HG03342 (cell line): ENCODE measurements around the gene BCAR1.
"Not testable (repeated sequence)": the region's sequence is repeated elsewhere in the genome, so short reads cannot be mapped to it uniquely, and the experiment has no call there.

Experiments used
- ATAC-seq: cut with Tn5 transposase; IDR thresholded peaks from one replicate; pipeline ENCODE4 v1.9.1; 2021; ENCODE audit warnings: mild to moderate bottlenecking, moderate library complexity; ENCODE audit not compliant: unreplicated experiment

Gene BCAR1

DNA sequence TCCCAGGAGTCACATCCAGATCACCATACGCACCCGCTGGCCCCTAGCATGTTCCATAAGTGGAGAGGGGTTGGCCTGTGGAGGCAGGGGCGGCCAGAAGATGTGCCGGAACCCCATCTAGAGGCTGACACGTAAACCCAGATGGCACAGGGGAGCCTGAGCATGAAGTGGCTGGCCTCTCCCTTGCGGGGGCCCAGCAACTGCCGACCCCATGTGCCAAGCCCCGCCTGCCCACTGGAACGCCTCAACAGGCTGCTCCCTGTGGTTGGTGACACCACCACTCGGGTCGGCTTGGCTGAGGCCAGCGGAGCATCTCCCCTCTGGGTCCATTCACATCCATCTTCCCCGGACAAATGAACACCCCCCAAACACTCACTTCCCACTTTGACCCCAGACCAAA is 9.5 kb downstream of the BCAR1 start:
- no peak for ATAC-seq

DNA sequence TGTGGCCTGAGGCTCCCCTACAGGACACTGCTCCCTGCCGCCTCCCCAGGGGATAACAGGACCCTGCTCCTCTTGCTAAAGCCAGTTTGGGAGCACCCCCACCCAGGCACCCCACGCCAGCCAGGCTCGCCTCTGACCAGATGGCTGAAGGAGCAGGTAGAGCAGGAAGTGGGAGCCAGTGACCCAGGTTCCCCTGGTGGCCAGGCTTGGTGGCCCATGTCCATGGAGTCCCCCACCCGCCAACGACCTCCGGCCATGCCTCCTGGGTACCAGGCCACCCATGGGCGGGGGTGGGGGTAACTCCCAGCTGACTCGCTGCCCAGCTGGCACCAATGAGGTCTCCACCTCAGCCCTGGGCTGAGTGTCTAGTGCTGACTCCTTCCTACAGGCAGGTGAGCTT is 10.0 kb downstream of the BCAR1 start:
- ATAC-seq, result no peak

DNA sequence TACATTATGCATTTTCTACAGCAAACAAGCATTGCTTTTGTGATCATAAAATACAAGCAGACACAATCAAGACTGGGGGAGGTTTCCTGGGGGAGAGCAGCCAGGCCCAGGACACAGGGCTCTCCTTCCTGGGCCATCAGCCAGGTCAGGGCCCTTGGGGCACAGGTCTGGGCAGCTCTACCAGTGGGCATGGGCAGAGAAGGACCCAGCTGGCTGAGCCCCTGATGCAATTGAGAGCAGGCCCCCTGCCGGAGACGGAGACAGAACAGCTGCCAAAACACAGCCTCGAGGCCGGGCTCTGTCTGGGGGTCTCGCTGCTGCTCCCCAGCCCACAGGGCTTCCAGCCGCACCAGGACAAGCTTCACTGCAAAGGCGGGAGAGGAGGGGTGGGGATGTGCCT is 10.8 kb downstream of the BCAR1 start:
- not testable (repeated sequence) for ATAC-seq

DNA sequence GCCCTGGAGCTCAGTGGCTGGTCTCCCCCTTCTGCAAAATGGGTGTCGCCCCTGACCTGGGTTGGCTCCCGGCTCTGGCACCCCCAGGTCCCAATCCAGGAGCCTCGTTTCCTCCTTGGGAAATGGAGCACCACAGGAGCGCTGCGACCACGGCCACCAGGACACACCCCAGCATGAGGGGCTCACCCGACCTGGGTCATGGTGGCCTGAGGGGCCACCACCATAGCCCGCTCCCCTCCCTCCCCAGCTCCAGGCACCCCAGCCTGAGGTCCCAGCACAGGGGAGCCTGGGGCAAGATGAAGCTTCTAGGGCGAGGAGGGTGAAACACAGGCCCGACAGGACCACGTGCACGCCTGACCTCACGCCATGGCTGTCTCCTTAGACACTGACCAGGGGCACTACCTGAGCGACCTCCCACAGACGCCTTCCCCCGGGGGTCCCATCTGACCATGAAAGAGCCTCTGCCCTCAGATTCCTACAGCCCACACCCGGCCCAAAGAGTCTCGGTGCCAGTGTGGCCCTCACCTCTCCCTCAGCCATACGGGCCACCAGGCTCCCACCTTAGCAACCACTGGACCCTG is 11.8 kb downstream of the BCAR1 start:
- no peak for ATAC-seq

DNA sequence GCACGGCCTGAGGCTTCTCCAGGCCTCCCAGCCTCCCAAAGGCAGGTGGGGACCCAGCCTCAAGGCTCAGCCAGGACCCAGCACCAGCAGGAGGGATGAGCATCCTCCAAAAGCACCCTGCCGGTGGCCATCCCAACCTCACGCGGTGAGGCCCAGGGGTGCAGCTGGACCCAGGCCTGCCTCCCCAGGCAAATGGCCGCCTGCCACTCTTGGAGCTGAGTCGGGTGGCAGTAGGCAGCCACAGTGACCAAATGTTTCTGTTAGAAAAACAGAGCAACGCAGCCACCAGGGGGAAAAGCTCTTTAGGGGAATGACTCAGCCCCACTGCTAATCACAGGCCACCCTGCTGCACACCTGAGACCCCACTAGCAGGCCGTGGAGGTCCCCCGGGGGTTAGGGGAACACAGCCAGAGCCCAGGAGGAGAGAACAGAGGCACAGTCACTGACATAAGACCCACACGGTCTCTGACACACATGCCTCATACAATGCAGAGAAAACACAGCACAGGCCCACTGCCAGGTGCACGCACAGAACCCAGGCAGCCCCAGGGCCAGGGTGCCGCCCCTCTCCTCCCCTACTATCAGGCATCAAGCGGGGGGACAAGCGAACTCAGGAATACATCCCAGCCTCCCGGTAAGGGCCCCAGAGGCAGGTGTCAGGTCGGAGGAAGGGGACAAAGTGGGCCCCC is 12.4 kb downstream of the BCAR1 start:
- ATAC-seq, result no peak

DNA sequence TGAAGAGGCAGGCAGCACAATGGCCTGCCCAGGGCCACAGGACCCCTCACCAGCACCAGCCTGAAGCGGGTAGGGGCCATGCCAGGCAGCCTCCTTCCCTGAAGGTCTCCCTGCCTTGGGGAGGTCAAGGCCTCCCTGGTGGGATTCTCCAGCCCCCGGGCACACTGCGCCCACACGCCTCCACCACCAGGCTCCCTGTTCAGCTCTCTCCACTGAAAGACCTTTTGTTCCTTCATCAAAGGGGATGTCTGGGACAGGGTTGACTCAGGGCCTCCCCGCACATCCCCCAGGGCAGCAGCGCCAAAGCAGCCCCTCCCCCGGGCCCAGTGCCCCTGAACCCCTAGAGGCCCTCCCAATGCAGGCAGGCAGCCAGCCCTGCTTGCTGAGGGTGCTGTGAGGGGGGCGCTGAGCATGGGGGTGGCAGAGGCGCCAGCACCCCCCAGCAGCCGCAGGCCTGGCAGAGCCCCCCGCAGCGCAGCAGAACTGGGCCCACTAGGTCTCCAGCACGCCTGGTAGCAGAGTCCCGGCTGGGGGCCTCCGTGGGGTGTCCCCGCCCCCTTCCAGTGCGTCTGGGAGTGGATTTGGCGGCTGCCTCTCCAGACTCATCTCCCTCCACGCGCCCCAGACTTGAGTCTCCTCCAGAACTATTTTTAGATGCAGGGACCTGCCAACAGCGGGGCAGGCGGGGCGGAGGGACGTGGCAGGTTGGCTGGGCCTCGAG is 13.1 kb downstream of the BCAR1 start:
- no peak for ATAC-seq

DNA sequence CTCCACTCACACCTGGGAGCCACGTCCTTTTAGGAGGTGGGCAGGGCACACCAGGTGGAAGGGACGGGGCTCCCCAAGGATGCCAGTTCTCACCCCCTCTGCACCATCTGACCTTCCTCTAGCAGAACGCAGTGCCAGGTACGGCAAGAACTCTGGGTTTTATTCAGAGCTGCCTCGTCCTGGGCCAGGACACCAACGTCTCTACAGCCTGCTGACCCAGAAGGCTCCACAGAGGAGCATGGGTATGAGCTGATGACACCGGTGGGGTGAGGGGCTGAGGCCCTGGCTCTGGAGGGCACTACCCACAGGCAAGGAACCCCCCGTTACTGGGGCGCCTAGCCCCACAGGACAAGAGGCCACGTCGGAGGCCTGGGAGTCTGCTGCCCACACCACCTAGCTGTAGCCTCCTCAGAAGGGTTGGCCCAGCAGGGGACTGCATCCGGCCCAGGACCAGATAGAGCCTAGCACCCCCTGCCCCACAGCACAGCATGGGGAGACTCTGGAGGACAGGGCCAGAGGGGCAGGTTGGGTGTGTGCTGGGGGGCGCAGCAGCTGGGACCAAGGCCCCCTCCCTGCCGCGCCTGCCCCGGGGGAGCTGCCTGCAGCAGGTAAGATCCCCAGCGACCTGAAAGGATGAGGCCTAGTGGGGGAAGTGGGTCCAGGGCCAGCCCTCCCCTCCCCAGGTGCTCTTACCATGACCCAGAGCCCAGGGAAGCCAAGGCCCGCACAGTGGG is 13.9 kb downstream of the BCAR1 start:
- ATAC-seq, result no peak

DNA sequence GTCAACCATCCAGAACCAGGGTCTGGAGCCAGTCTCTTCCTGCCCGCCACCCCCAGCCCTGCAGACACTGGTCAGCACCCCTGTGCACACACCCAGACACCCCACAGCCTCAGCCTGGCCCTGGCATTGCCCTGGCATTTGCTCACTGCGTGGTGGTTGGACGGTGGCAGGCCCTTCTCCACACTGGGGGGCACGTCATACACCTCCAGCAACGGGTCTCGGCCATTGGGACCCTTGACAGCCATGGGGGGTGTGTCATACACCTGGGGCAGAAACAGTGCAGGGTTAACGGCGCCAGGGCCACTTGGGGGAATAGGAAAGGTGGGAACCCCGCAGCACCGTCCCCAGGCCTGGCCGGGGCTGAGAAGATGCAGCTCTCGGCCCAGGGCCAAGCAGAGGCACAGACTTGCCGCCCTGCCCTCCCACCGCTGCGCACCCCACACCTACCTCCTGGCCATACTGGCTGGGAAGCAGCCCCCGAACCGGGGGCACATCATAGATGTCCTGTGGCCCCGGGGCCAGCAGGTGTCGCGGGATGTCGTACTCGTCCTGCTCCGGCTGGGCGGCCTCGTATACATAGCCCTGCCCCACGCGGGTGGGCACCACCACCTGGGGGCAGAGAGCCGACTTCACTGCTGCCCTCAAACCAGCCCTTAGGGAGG is 14.6 kb downstream of the BCAR1 start:
- no peak for ATAC-seq

DNA sequence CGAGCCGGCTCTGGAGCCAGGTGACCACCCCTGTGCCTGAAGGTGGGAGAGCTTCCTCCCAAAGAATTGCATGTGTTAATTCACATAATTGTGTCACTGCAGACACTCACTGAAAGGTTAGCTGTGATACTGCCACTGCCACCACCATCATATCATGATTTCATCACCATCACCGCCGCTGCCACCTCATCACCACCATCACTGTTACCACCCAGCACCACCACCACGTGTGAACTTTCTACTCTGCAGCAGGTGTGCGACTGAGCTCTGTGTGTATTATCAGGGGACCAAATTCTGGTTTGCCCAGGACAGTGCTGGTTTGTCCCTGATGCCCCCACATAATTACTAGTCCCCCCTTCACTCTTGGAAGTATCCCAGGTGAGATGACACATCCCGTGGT is 15.2 kb downstream of the BCAR1 start:
- no peak for ATAC-seq

DNA sequence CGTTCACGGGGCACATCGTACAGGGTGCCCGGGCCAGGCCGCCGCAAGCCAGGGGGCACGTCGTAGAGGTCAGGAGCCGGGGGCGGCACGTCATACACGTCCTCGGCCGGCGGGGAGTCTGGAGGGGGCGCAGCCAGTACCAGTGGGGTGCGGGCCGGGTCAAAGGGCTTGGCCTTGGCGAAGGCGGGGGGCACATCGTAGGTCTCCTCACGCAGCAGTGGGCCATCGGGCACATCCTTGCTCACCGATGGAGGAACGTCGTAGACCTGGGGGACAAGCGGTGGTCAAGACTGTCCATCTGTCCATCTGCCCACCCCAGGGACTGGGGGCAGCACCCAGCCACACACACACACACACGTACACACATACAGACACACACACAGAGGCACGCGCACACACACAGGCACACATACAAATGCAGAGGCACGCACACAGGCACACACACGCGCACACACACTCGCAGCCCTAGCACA is 15.7 kb downstream of the BCAR1 start:
- no peak for ATAC-seq

DNA sequence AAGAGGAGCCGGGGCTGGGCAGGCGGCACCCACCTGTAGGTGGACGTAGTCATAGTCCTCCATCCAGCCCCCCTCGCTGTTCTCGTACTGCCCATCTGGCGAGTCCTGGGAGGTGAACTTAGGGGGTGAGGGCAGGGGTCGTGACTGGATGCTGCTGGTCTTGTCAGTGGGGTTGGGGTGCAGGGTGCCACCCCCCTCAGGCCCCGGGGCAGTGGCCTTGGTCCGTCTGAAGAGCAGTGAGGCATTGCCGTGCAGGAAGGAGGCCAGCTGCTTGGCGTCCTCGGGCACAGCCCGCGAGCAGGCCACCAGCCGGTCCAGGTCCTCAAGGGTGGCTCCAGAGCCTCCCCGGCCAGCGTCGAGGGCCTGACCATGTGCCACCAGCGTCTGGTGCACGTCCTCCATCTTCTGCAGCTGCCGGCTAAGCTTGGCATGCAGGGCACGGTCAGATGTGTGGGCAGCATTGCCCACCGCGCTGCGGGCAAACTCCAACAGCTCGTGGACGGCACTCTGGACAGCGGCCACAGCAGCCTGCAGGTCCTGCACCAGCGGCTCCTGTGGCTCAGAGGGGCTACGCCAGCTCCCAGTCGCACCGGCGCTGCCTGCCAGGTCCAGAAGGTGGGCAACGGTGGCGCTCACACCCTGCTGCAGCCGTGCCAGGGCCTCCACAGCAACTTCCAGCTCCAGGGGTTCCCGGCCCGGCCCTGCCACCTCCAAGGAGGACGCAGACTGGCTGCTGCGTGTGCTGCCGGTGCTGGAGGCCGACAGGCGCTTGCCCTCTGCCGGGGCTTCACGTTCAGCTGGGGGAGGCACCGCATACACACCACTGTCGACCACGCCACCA is 16.3 kb downstream of the BCAR1 start:
- no peak for ATAC-seq

DNA sequence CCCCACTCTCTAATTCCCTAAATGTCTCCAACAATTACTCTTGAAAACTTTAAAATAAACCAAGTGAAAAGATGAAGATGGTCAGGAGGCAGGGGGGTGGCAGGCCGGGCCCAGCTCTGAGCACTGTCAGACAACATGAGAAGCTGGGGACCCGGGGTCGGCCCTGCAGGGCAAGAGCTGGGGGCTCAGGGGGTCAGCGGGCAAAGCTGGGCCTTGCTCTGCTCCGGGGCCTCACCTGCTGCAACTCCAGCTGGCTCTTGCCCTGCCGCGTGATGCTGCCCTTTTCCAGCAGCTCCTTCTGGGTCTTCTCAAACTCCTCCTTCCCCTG is 17.8 kb downstream of the BCAR1 start:
- no peak for ATAC-seq

DNA sequence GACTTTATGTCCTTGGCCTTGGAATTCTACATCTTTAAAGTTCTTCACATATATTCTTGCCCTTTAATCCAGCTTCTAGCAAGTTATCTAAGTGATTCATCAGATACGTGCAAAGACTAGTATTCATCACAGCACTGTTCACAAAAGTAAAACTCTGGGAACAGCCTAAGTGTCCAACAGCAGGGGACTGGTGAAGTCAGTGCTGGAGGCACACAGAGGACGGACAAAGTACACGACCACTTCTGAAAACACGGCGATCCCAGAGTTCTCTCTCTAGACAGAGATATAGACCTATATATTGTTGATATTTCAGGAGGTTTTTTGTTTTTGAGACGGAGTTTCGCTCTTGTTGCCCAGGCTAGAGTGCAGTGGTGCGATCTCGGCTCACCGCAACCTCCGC is 19.9 kb downstream of the BCAR1 start:
- ATAC-seq, result no peak

DNA sequence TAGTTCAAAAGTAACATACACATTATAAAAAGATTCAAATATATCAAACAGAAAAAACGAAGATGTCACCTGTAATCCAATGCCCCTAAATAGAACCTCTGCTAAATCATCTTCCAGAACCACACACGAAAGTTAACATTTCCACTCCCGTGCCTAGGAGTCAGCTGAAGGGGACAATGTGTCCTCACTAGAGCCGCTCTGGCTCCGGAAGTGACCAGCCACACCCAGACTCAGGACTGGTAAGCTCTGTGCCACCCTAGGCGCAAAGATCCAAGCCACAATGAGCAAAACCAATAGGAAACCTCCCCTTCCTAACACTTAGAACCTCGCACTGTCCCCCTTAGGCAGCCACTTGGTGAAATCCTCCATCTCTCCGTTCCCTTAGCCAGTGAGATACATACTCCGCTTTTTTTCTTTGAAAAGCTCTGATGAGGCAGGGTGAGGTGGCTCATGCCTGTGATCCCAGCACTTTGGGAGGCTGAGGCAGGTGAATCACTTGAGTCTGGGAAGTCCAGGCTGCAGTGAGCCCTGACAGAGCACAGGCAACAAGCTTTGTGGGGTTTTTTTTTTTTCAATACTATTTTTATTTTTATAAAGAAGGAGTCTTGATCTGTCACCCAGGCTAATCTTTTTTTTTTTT is 20.8 kb downstream of the BCAR1 start:
- no peak for ATAC-seq

DNA sequence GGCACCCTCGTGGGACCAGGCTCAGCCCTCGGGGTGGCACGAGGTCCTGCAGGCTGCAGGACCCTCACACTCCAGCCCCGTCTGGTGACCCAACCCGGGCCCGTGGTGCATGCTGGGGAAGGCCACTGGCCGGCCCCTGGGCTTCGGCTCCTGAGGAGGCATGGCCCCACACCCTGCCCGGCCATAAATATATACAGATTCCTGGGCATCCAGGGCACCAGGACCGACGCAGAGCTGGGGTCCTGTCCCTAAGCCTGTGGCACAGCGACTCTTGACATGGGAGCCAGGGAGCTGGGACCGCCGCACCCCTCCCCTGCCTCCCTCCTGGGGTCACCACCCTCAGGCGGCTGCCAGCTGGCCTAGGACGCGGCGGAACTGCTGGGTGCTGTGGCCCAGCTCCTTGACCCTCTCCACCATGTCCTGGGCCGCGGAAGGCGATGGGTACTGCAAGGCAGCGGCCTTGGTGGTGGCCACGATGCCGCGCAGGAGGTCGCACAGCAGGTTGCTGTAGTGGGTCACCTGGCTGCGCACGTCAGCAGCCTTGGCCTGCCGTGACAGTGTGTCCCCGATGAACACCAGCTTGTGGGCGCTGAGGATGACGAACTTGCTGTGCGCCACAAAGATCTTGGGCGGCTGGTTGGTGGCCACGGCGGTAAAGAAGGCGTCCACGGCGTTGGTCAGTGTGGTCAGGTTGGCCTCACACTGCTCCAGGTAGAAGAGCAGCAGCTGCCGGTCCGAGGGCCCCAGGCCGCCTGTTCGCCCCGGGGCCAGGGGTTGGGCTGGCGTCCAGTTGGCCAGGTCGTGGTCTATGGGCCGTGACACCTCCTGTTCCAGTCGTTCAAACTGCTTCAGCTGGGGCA is 22.0 kb downstream of the BCAR1 start:
- ATAC-seq, result no peak

DNA sequence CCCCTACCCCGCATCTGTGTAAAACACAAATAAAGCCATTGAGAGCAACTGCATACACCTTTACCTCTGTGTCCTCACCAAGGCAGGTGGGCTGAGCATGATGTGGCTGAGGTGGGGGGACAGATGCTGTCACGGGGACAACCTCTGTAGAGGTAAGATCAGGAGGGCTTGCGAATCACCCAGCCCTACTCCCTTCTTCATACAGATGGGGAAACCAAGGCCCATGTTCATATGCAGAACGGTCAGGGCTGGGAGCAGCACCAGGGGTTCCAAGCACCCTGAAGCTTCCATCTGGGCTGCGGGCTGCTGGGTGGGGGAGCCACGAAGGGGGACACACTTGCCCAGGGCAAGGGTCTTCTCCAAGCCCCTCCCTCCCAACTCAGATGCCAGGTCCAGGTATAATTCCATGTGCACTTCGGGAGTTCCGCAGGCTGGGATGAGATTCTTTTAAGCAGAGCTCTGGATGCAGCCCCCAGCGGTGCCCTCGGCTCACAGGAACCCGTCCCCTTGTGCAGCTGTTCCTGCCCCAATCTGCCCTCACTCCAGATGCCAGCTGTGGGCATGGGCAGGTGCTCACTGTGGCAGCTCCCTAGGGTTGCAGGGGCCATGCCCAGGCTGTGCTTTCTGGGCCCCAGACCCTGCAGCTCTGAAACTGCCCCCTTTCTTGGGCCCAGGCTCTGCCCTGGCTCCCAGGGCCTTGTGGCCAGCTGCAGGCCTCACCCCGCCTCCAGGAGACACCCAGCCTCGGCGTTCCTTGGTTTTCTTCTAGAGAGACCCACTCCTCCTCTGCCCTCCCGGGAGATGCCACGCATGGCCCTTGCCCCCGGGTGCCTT is 23.1 kb downstream of the BCAR1 start:
- ATAC-seq, result no peak

DNA sequence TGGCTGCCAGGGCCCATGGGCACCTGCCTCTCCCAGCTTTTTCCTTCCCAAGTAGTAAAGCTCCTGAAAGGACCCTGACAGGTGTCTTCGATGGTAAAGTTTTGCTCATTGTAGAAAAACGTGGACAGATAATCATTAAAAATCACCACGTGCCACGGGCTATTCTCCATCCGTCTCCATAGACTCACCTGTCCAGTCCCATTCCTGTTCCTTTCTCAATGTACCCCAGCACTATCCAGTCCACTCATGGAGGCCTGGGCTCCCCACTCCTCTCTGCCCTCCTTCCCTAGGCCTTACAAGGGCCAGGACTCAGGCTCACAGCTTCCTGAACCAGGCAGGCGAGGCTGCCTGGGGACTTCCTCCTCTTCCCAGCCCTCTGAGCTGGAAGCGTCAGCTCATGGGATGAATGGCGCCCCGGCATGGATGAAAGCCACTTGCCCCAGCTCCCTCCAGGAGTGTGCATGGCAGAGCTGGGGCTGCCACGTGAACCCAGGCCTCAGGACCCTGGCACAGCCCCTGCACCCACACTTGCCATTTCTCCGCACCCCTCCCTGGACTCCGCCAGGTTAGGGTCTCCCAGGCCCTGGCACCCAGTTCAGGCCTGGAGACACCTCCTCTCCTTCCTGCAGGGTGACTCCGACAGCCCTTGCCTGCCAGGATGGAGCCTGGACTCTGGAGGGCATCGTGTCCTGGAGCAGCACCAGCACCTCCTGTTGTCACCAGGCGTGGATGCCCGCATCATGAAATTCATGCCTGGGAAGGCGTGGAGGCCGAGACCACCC is 23.9 kb downstream of the BCAR1 start:
- ATAC-seq, result no peak
